T-helper 1 cell treated with Interleukin-12 subunit alpha and Interleukin-12 subunit beta and Interleukin-4 antibody, amounts not matched to agents 30 μg/mL and 1 μg/mL, for 36 hours (primary cell): ENCODE results near the gene NUP62.

Experiments used
- H3K27ac Mint-ChIP-seq: one replicate; pipeline ENCODE4 v1.8.0; 2021; ENCODE audit warnings: mild to moderate bottlenecking, mixed read lengths
- H3K27me3 Mint-ChIP-seq: one replicate; pipeline ENCODE4 v1.8.0; 2021; ENCODE audit warnings: low read depth, mixed read lengths
- H3K36me3 Mint-ChIP-seq: one replicate; pipeline ENCODE4 v1.8.0; 2021; ENCODE audit warnings: low read depth, mixed read lengths
- H3K4me1 Mint-ChIP-seq: one replicate; pipeline ENCODE4 v1.8.0; 2021; ENCODE audit warnings: low read depth, mixed read lengths
- H3K4me3 Mint-ChIP-seq: one replicate; pipeline ENCODE4 v1.8.0; 2021; ENCODE audit warnings: mild to moderate bottlenecking, moderate library complexity, mixed read lengths
- H3K9me3 Mint-ChIP-seq: one replicate; pipeline ENCODE4 v1.8.0; 2021; ENCODE audit warnings: mixed read lengths

Gene NUP62

DNA sequence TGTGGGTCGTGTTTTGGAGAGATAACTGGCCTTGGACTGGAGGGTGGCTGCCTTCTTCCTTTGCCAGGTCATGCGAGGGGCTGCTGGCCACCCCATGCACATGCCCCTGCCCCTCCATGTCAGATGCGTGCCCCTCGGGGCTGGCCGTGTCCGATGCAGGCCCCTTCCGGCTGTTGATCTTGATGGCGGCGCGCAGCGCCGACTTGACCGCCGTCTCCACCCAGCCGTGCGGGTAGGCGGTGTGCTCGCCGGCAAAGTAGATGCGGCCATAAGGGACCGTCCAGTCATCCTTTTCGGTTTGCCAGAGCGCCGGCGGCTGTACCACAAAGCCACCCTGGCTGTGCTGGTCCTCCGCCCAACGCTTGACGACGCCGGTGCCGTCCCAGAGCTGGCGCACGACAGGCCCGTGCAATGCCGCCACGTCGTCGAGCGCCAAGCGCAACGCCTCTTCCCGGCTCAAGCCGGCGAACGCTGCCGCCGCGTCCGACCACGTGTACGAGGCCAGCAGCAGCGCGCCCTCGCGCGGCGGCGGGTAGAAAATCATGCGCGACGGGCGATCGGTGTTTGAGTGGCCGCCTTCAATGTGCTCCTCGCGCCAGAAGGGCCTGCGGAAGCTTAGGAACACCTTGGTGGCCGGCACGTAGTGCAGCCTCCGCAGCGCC, 39.5 kb downstream of the NUP62 start:
- H3K27me3 Mint-ChIP-seq = no peaks in the 10 kb centered on the region
- H3K27ac Mint-ChIP-seq = peak overlapping the region; percentile 77
- peaks cover 13% of the 10 kb centered on the region for H3K36me3 Mint-ChIP-seq
- H3K4me1 Mint-ChIP-seq = peaks cover 13% of the 10 kb centered on the region
- no peaks in the 10 kb centered on the region for H3K9me3 Mint-ChIP-seq
- peak overlapping the region; percentile 75 for H3K4me3 Mint-ChIP-seq

DNA sequence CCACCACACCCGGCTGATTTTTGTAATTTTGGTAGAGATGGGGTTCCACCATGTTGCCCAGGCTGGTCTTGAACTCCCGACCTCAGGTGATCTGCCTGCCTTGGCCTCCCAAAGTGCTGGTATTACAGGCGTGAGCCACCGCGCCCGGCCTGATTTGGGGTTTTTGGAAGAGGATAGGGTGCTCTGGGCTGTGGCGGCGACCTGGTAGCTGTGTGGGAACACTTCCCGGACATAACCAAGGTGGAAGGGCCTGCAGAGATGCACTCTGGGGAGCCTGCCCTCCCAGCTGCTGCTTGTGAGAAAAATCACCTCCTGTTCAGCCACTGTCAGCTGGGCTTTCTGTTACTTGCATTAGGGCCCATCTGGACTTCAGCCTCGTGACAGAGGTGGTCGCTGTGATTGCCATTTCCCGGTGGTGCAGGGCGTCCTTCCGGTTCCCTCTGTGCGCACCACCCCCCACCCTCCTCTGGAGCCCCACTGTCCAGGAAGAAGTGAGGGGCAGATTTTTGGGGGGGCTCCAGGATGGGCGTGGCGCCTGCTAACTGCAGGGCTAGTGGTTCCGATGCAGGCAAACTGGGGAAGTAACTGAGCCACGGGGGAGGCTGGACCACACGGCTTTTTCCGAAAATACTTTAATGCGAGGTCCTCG, 40.1 kb downstream of the NUP62 start:
- no peak overlapping the region for H3K27ac Mint-ChIP-seq
- no peaks in the 10 kb centered on the region for H3K9me3 Mint-ChIP-seq
- no peaks in the 10 kb centered on the region for H3K27me3 Mint-ChIP-seq
- peaks cover 14% of the 10 kb centered on the region for H3K4me1 Mint-ChIP-seq
- peaks cover 18% of the 10 kb centered on the region for H3K36me3 Mint-ChIP-seq
- no peak overlapping the region for H3K4me3 Mint-ChIP-seq

DNA sequence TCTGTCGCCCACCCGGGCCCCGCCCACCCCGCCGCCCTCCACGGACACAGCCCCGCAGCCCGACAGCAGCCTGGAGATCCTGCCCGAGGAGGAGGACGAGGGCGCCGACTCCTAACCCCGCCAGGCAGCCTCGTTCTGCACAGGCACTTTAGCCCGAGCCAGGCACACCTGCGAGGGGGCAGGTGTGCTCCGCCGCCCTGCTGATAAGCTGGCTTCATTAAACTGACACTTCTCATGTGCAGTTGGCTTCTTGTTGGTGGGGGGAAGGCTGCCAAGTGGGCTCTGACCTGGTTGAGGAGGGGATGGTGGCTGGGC, 40.8 kb downstream of the NUP62 start:
- Mint-ChIP-seq H3K27me3 (no peaks in the 10 kb centered on the region), H3K4me1 (peaks cover 14% of the 10 kb centered on the region), H3K4me3 (no peak overlapping the region), H3K27ac (no peak overlapping the region), H3K9me3 (no peaks in the 10 kb centered on the region), H3K36me3 (peaks cover 22% of the 10 kb centered on the region)

GRCh38 chr19:49887665-49888509, 41.4 kb downstream of the NUP62 start:
- H3K27ac Mint-ChIP-seq = no peak overlapping the region
- no peaks in the 10 kb centered on the region for H3K27me3 Mint-ChIP-seq
- peaks cover 25% of the 10 kb centered on the region for H3K36me3 Mint-ChIP-seq
- H3K4me1 Mint-ChIP-seq = peaks cover 11% of the 10 kb centered on the region
- H3K9me3 Mint-ChIP-seq = no peaks in the 10 kb centered on the region
- no peak overlapping the region for H3K4me3 Mint-ChIP-seq

DNA sequence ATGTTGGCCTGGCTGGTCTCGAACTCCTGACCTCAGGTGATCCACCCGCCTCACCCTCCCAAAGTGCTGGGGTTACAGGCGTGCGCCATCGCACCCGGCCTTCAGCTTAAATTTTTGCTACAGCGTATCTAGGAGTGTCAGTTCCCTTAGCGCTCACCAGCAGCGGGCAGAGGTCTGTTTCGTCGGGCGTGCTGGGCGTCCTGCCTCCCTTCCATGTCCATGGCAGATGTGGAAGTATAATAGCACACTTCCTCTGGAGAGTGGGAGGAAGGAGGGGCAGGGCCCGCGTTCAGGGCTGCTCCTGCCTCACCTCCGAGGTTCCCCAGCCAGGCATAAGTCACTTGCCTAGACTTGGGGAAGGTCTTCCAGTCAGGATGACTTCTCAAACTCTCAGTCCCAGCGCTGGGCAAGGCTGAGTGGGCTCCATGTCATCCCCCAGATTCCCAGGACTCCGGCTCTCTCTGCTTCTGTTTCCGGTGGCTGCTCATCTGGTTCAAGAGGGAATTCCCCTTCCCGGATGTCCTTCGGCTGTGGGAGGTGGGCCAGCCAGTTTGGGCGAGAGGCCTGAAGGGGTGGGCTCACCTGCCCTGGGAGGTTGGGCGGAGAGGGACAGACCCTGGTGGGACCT, 42.2 kb downstream of the NUP62 start:
- peaks cover 32% of the 10 kb centered on the region for H3K36me3 Mint-ChIP-seq
- no peak overlapping the region for H3K4me3 Mint-ChIP-seq
- no peaks in the 10 kb centered on the region for H3K9me3 Mint-ChIP-seq
- H3K27ac Mint-ChIP-seq = no peak overlapping the region
- H3K4me1 Mint-ChIP-seq = peaks cover 5% of the 10 kb centered on the region
- H3K27me3 Mint-ChIP-seq = no peaks in the 10 kb centered on the region

GRCh38 chr19:49884760-49885159, 44.5 kb downstream of the NUP62 start:
- H3K36me3 Mint-ChIP-seq = peaks cover 34% of the 10 kb centered on the region
- no peak overlapping the region for H3K4me3 Mint-ChIP-seq
- H3K27ac Mint-ChIP-seq = no peak overlapping the region
- no peaks in the 10 kb centered on the region for H3K27me3 Mint-ChIP-seq
- H3K4me1 Mint-ChIP-seq = peaks cover 2% of the 10 kb centered on the region
- no peaks in the 10 kb centered on the region for H3K9me3 Mint-ChIP-seq

DNA sequence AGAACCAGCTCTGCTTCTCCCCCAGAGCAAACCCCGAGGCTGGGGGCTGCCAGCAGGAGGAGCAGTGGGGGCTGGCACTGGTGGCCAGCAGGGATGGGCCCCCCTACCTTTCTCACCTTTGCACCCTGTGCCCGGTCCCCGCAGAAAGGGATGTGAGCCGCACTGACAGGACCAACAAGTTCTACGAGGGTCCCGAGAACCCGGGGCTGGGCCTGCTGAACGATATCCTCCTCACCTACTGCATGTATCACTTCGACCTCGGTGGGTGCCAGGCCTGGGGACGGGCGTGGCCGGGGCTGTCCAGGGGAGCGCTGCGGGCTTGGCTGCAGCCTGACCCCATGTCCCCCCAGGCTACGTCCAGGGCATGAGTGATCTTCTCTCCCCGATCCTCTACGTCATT, 45.2 kb downstream of the NUP62 start:
- no peak overlapping the region for H3K27ac Mint-ChIP-seq
- peaks cover 6% of the 10 kb centered on the region for H3K4me1 Mint-ChIP-seq
- no peaks in the 10 kb centered on the region for H3K27me3 Mint-ChIP-seq
- peaks cover 30% of the 10 kb centered on the region for H3K36me3 Mint-ChIP-seq
- H3K4me3 Mint-ChIP-seq = no peak overlapping the region
- no peaks in the 10 kb centered on the region for H3K9me3 Mint-ChIP-seq

- Mint-ChIP-seq H3K4me1 (peaks cover 14% of the 10 kb centered on the region), H3K4me3 (no peak overlapping the region), H3K36me3 (peaks cover 29% of the 10 kb centered on the region), H3K27ac (no peak overlapping the region), H3K27me3 (no peaks in the 10 kb centered on the region), H3K9me3 (no peaks in the 10 kb centered on the region)
Measured at GRCh38 chr19:49883094-49883493, 46.2 kb downstream of the NUP62 start.

DNA sequence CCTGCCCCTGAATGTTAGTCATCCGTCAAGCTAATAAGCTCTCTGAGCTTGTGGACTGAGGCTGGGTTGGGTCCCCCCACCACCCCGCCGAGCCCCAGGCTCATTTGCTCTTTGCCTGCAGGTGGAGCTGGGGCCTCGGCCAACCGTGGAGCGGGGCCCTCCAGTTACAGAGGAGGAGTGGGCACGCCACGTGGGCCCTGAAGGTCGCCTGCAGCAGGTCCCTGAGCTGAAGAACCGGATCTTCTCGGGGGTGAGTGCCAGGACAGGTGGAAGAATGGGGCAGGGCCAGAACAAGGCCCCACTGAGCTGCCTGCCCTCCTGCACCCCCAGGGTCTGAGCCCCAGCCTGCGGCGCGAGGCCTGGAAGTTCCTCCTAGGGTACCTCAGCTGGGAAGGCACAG, 46.7 kb downstream of the NUP62 start:
- H3K27ac Mint-ChIP-seq = no peak overlapping the region

GRCh38 chr19:49881672-49882394, 47.5 kb downstream of the NUP62 start:
- no peaks in the 10 kb centered on the region for H3K27me3 Mint-ChIP-seq
- H3K4me1 Mint-ChIP-seq = peaks cover 17% of the 10 kb centered on the region
- H3K9me3 Mint-ChIP-seq = no peaks in the 10 kb centered on the region
- no peak overlapping the region for H3K27ac Mint-ChIP-seq
- H3K36me3 Mint-ChIP-seq = peaks cover 31% of the 10 kb centered on the region
- H3K4me3 Mint-ChIP-seq = no peak overlapping the region

More for the DNA sequence above, 46.7 kb downstream of the NUP62 start:
- Mint-ChIP-seq H3K4me3 (no peak overlapping the region), H3K4me1 (peaks cover 17% of the 10 kb centered on the region), H3K27me3 (no peaks in the 10 kb centered on the region), H3K36me3 (peaks cover 31% of the 10 kb centered on the region), H3K9me3 (no peaks in the 10 kb centered on the region)

DNA sequence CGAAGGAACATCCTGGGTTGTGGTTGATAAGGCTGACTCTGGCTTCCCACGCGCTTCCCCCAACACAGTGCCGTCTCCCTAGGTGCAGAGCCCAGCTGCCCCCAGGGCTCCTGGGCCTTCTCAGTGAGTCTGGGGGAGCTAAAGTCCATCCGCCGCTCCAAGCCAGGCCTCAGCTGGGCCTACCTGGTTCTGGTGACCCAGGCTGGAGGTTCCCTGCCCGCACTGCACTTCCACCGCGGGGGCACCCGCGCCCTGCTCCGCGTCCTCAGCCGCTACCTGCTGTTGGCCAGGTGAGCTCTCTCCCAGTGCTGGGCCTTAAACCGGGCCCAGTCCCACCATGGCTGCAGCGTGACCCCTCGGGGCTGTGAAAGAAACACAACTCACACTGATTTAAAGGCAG, 48.1 kb downstream of the NUP62 start:
- H3K27ac Mint-ChIP-seq = no peak overlapping the region
- H3K27me3 Mint-ChIP-seq = no peaks in the 10 kb centered on the region
- no peak overlapping the region for H3K4me3 Mint-ChIP-seq
- H3K9me3 Mint-ChIP-seq = no peaks in the 10 kb centered on the region
- peaks cover 17% of the 10 kb centered on the region for H3K4me1 Mint-ChIP-seq
- peaks cover 28% of the 10 kb centered on the region for H3K36me3 Mint-ChIP-seq

DNA sequence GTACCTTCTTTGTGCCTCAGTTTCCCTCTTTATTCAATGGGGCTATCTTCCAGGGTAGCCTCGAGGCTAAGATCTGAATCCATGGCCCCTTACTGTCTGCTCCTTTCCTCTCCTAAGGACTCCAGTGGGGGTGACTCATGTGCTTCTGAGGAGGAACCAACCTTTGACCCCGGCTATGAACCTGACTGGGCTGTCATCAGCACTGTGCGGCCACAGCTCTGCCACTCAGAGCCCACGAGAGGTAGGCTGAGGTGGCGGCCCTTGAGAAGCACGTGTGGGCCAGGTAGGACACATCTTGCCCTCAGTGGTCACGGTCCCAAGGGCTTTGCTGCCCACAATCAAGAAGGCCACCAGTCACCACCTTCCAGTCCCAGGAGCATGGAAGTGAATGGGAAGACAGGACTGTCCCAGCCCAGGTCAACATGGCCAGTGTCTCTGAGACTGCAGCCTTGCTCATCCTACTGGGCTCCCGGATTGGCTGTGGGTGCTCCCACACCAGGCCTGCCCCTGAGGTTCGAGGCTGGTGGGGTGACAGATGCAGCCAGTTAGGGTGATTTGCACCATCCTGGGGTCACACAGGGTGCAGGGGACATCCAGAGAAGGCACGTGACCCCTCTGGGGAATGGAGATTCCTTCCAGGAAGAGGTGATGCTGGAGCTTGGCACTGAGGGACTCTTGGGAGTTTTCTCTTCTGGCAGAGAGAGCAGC, 49.0 kb downstream of the NUP62 start:
- H3K4me3 Mint-ChIP-seq = no peak overlapping the region
- H3K27ac Mint-ChIP-seq = no peak overlapping the region
- H3K9me3 Mint-ChIP-seq = no peaks in the 10 kb centered on the region
- H3K27me3 Mint-ChIP-seq = no peaks in the 10 kb centered on the region
- peaks cover 22% of the 10 kb centered on the region for H3K4me1 Mint-ChIP-seq
- peaks cover 28% of the 10 kb centered on the region for H3K36me3 Mint-ChIP-seq

- Mint-ChIP-seq H3K27me3 (no peaks in the 10 kb centered on the region), H3K4me1 (peaks cover 26% of the 10 kb centered on the region), H3K27ac (peak overlapping the region; percentile 69), H3K9me3 (no peaks in the 10 kb centered on the region), H3K36me3 (peaks cover 22% of the 10 kb centered on the region), H3K4me3 (peak overlapping the region; percentile 30)
Measured at GRCh38 chr19:49879243-49879963, 49.9 kb downstream of the NUP62 start.
